HUES64 (cell line): ENCODE data around the gene TRAFD1.

Source experiments
- H3K27ac ChIP-seq: 2 replicates; pipeline ENCODE4 v1.7.0; 2013; ENCODE audit warnings: low read depth, low read length, inconsistent platforms
- H3K27me3 ChIP-seq: 2 replicates; pipeline ENCODE4 v1.6.1; 2013; ENCODE audit warnings: mild to moderate bottlenecking, low read length; ENCODE audit not compliant: insufficient read depth
- H3K36me3 ChIP-seq: 2 replicates; pipeline ENCODE4 v1.6.1; 2013; ENCODE audit warnings: mild to moderate bottlenecking, low read length; ENCODE audit not compliant: insufficient read depth
- H3K4me1 ChIP-seq: 2 replicates; pipeline ENCODE4 v1.6.1; 2013; ENCODE audit warnings: mild to moderate bottlenecking, low read length, moderate library complexity; ENCODE audit not compliant: insufficient read depth
- H3K4me3 ChIP-seq: 2 replicates; pipeline ENCODE4 v1.5.1; 2013; ENCODE audit warnings: mild to moderate bottlenecking, low read length, moderate library complexity
- H3K9ac ChIP-seq: 2 replicates; pipeline ENCODE4 v1.6.1; 2013; ENCODE audit warnings: mild to moderate bottlenecking, low read depth, low read length
- H3K9me3 ChIP-seq: 2 replicates; pipeline ENCODE4 v1.6.1; 2013; ENCODE audit warnings: low read depth, low read length; ENCODE audit not compliant: insufficient read depth
- WGBS: fragments of 150-250, 120-280 bp; methylation state at CpG from one replicate; pipeline ENCODE4 v1.1.7; 2013; ENCODE audit warnings: missing lambda C conversion rate; 5-methylcytosine and 5-hydroxymethylcytosine counted together

Gene TRAFD1

DNA sequence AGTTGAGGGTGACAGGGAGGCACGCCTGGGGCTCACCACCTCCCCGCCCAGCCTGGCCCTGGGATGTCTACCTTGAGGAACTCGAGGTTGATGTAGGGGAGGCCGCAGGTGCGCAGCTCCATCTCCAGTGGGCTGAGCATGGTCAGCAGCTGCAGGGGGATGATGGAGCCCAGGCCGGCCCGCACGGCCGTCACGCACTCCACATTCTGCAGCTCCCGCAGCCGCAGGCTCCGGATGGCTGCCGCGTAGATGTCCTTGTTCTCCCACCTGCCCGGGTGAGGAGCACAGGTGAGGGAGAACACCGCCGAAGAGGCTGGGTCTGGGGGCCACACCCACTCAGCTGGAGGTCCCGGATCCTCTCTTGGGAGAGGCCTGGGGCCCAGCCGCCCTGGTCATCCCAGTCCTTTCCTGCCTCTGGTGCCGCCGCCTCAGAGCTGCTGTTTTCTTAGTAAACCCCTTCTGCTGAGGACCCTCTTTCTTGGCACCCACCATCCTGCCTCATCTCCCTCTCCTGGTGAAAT, 38.2 kb downstream of the TRAFD1 start:
- no peaks in the 10 kb centered on the region for H3K27me3 ChIP-seq
- H3K36me3 ChIP-seq = peaks cover 35% of the 10 kb centered on the region
- H3K9me3 ChIP-seq = 0 out of 2 replicates have a peak, but pooled peaks cover 5% of the 10 kb centered on the region
- H3K4me3 ChIP-seq = no peak overlapping the region
- H3K4me1 ChIP-seq = no peaks in the 10 kb centered on the region
- 96% methylated on average over 22 of the region's 22 CpGs for WGBS
- H3K27ac ChIP-seq = no peak overlapping the region
- H3K9ac ChIP-seq = no peak overlapping the region

DNA sequence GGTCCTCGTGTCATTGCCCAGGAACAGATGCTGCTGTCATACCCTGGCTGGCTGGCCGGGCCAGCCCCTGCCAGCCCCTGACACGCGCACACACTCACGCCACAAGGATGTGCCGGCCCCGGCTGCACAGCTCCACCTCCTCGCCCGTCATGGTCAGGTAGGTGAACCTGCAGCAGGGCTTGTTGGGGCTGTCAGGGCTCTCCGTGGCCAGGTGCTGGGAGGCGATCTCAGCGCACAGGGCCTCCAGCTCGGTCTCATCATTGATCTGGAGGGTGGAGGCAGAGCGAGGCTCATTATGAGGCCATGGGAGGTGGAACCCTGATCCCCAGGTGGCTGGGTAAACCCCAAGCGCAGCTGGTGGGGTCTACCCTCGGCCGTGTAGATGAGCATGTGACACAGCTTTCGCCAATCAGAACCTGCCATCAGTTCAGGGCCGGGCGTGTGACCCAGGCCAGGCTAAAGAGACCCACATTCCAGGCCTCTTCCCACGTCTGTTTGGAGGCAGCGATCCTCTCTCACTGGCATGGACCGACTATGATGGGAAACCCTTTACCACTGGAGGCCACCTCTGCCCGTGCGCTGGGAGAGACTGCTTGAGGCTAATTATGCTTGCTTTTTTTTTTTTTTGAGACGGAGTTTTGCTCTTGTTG, 38.8 kb downstream of the TRAFD1 start:
- H3K4me3 ChIP-seq = no peak overlapping the region
- no peak overlapping the region for H3K27ac ChIP-seq
- 95% methylated on average over 26 of the region's 26 CpGs for WGBS
- H3K27me3 ChIP-seq = no peaks in the 10 kb centered on the region
- peaks cover 31% of the 10 kb centered on the region for H3K36me3 ChIP-seq
- 0 out of 2 replicates have a peak, but pooled peaks cover 5% of the 10 kb centered on the region for H3K9me3 ChIP-seq
- H3K4me1 ChIP-seq = no peaks in the 10 kb centered on the region
- H3K9ac ChIP-seq = no peak overlapping the region

- no peak overlapping the region for H3K9ac ChIP-seq
- H3K4me3 ChIP-seq = no peak overlapping the region
- no peaks in the 10 kb centered on the region for H3K27me3 ChIP-seq
- H3K9me3 ChIP-seq = no peaks in the 10 kb centered on the region
- H3K4me1 ChIP-seq = no peaks in the 10 kb centered on the region
- WGBS = 97% methylated on average over 13 of the region's 13 CpGs
- H3K36me3 ChIP-seq = peaks cover 18% of the 10 kb centered on the region; the same call in 1 of the 2 replicates
- H3K27ac ChIP-seq = no peak overlapping the region
Observed at GRCh38 chr12:112165624-112166023, 40.3 kb downstream of the TRAFD1 start.

GRCh38 chr12:112166051-112167015, 41.0 kb downstream of the TRAFD1 start:
- H3K36me3 ChIP-seq = peaks cover 14% of the 10 kb centered on the region; the same call in 1 of the 2 replicates
- H3K27me3 ChIP-seq = no peaks in the 10 kb centered on the region
- H3K4me1 ChIP-seq = no peaks in the 10 kb centered on the region
- no peak overlapping the region for H3K27ac ChIP-seq
- no peaks in the 10 kb centered on the region for H3K9me3 ChIP-seq
- WGBS = 95% methylated on average over 26 of the region's 26 CpGs
- H3K4me3 ChIP-seq = no peak overlapping the region
- H3K9ac ChIP-seq = no peak overlapping the region

DNA sequence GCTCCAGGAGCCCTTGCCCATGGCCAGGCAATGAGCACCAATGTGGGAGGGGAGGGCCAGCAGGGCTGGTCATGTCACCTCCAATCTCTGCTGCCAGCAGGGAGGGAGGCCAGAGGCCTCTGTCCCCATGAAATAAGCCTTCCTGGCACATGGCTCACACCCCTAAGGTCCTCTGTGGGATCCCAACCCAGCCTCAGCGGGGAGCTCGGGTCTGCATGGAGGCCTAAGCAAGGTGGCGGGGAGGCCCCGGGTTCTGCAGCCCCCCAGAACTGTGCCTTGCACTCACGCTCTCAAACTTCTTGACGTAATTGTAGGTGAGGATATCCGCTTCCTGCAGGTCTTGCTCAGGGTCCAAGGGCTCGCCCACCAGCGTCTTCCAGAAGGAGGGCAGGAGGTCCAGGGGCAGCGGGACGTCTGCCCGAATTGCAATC, 41.7 kb downstream of the TRAFD1 start:
- Histone ChIP-seq H3K9me3 (no peaks in the 10 kb centered on the region), H3K4me1 (no peaks in the 10 kb centered on the region), H3K27ac (no peak overlapping the region), H3K27me3 (no peaks in the 10 kb centered on the region), H3K4me3 (no peak overlapping the region), H3K9ac (no peak overlapping the region), H3K36me3 (peaks cover 12% of the 10 kb centered on the region; the same call in 1 of the 2 replicates)
- WGBS = 98% methylated on average over 12 of the region's 12 CpGs

DNA sequence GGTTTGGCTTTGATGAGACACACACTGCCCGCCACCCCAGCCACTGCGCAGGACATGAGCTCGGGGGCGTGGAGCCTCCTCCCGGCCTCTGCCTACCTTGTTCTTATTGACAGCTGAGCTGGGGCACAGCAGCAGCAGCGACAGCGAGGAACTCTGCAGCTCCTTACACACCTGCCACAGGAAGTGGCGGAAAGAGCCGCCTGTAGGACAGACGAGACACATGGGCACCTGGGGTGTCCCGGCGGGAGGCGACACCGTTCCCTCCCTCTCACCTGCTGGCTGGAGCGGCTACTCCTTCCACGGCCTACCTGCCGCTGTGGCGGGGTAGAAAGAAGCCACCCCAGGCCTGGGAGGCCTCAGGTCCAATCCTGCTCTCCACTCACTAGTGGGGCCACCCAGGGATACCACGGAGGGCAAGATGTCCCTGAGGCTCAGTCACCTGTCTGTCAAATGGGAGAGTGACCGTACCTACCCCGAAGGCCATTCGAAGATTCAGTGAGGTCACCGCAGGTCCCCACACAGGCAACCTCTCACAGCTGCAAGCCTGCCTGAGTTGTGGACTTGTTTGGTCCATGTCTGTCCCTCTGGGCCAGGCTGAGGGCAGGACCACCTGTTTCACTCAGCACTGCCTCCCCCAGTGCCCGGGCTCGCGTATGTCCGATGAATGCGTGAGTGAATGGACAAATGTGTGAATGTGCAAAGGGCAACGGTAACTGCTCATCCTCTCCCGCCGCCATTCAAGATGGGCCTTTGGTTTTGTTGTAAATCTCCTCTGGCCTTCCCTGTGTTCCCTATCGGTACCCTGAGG, 42.6 kb downstream of the TRAFD1 start:
- Histone ChIP-seq H3K27me3 (no peaks in the 10 kb centered on the region), H3K36me3 (peaks cover 10% of the 10 kb centered on the region; the same call in 1 of the 2 replicates), H3K4me3 (no peak overlapping the region), H3K4me1 (no peaks in the 10 kb centered on the region), H3K9me3 (no peaks in the 10 kb centered on the region), H3K9ac (no peak overlapping the region), H3K27ac (no peak overlapping the region)
- WGBS = 95% methylated on average over 32 of the region's 32 CpGs

DNA sequence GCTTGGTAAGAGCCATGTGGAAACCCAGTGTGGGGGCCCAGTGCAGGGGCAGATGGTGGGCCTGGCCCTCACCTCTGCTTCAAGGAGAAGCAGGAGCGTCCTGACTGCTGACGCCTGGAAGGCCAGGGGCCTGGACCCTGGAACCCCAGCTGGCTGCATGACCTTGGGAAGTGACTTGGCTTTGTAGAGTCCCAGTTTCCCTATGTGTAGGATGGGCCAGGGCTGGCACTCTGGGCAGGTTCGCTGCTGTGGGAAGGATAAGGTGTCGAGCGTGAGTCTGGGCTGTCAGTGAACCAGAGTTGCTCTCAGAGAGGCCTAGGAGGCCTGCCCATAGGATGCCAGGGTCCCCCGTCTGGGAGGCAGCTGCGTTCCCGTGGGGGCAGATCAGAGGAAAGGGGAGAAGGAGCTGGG, 43.2 kb downstream of the TRAFD1 start:
- no peaks in the 10 kb centered on the region for H3K4me1 ChIP-seq
- H3K9ac ChIP-seq = no peak overlapping the region
- no peaks in the 10 kb centered on the region for H3K27me3 ChIP-seq
- 93% methylated on average over 8 of the region's 8 CpGs for WGBS
- H3K4me3 ChIP-seq = no peak overlapping the region
- no peaks in the 10 kb centered on the region for H3K9me3 ChIP-seq
- H3K36me3 ChIP-seq = peaks cover 7% of the 10 kb centered on the region; the same call in 1 of the 2 replicates
- H3K27ac ChIP-seq = no peak overlapping the region

- 94% methylated on average over 19 of the region's 19 CpGs for WGBS
Observed at GRCh38 chr12:112169161-112169872, 44.0 kb downstream of the TRAFD1 start.

DNA sequence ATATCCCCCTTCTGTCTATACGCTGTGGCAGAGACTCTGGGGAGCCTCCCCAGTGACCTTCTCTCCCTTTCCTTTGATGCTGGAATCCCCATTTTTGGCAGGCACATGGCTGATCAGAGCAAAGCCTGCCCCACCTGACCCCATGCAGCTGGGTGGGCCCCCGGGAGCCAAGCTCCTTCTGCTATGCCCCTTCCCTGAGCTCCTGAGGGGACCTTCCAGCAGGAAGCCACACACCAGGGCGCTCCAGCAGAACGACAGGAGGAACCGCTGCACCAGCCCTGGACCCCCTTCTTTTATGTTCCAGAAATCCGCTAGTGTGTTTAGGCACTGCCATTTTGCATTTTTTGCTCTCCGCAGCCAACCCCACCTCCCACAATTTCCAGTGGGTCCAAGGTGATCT, 44.6 kb downstream of the TRAFD1 start:
- Histone ChIP-seq H3K9ac (no peak overlapping the region), H3K4me3 (no peak overlapping the region), H3K27ac (no peak overlapping the region), H3K4me1 (no peaks in the 10 kb centered on the region), H3K27me3 (no peaks in the 10 kb centered on the region), H3K36me3 (peaks cover 7% of the 10 kb centered on the region), H3K9me3 (no peaks in the 10 kb centered on the region)
- 94% methylated on average over 7 of the region's 7 CpGs for WGBS

More at GRCh38 chr12:112169161-112169872, 44.0 kb downstream of the TRAFD1 start:
- Histone ChIP-seq H3K36me3 (peaks cover 4% of the 10 kb centered on the region; the same call in 1 of the 2 replicates), H3K9ac (no peak overlapping the region), H3K4me1 (no peaks in the 10 kb centered on the region), H3K9me3 (no peaks in the 10 kb centered on the region), H3K27ac (no peak overlapping the region), H3K4me3 (no peak overlapping the region), H3K27me3 (no peaks in the 10 kb centered on the region)

DNA sequence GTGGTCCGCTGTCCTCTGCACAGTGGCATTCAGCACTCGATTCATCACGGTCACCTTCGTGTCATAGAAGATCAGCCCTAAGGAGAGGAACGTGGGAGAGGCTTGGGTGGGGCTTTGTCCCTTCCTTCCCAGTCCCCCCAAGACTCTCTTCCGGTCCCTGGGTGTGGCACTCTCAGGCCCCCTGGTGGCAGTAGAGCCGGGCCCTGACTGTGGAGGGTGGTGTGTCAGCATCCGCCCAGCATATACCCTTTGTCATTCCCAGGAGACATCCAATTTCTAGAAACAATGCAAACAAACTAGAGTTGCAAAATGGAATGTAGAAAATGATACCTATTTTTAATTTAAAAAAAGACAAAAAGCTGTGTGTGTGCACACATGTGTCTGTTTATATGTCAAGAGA, 45.0 kb downstream of the TRAFD1 start:
- WGBS = 82% methylated on average over 7 of the region's 8 CpGs
- peaks cover 12% of the 10 kb centered on the region for H3K36me3 ChIP-seq

More for the DNA sequence above, 45.0 kb downstream of the TRAFD1 start:
- Histone ChIP-seq H3K27ac (no peak overlapping the region), H3K27me3 (no peaks in the 10 kb centered on the region), H3K4me3 (no peak overlapping the region), H3K4me1 (no peaks in the 10 kb centered on the region), H3K9ac (no peak overlapping the region), H3K9me3 (no peaks in the 10 kb centered on the region)
